Activated CD4-positive, alpha-beta T cell treated with anti-CD3 and anti-CD28 coated beads for 36 hours (primary cell): ENCODE data around the gene NLGN1. TPM values are rescaled to one million over a fixed set of nuclear protein-coding genes. Genes with fewer than 3 reads are reported as not detected.

ENCODE experiments used
- ATAC-seq: fragments of 200-7000 bp; cut with Tn5 transposase; one replicate; pipeline ENCODE4 v1.10.0; 2021; ENCODE audit warnings: mild to moderate bottlenecking, moderate library complexity
- CTCF ChIA-PET: fragments of 350-600 bp; sonication (Branson Sonifier 250); formaldehyde crosslinking; loops from one replicate; lab custom pipeline; 2021; ENCODE audit warnings: antibody characterized with exemption; lab: Charles Lee
- POLR2A ChIA-PET: fragments of 350-600 bp; sonication (Branson Sonifier 250); formaldehyde crosslinking; loops from one replicate; lab custom pipeline; 2021; ENCODE audit warnings: antibody characterized with exemption, inconsistent platforms; lab: Charles Lee
- DNase-seq: peaks from one replicate; pipeline ENCODE4 v3.0.0-alpha.2; 2020
- H3K27ac Mint-ChIP-seq: one replicate; pipeline ENCODE4 v1.8.0; 2021; ENCODE audit warnings: mixed read lengths
- H3K27me3 Mint-ChIP-seq: one replicate; pipeline ENCODE4 v1.8.0; 2021; ENCODE audit warnings: mixed read lengths
- H3K36me3 Mint-ChIP-seq: one replicate; pipeline ENCODE4 v1.8.0; 2021; ENCODE audit warnings: low read depth, mixed read lengths
- H3K4me1 Mint-ChIP-seq: one replicate; pipeline ENCODE4 v1.8.0; 2021; ENCODE audit warnings: mixed read lengths
- H3K4me3 Mint-ChIP-seq: one replicate; pipeline ENCODE4 v1.8.0; 2021; ENCODE audit warnings: mild to moderate bottlenecking, moderate library complexity, mixed read lengths
- H3K9me3 Mint-ChIP-seq: one replicate; pipeline ENCODE4 v1.8.0; 2021; ENCODE audit warnings: low read depth, mixed read lengths
- intact Hi-C, 2 experiments: fragments of 100-400 bp; cut with DNase I in 1 of 2; cut with micrococcal nuclease in 1 of 2; formaldehyde crosslinking; loops; one replicate each; pipeline versions ENCODE4 v1.14.2 to v1.15.1; 2022 to 2024; cut with DNase I, micrococcal nuclease
- total RNA-seq, 2 experiments: library from RNA; stranded (reverse); gene quantifications; one replicate each; pipeline ENCODE4 v1.2.3, GENCODE V29; 2021

Gene NLGN1
- total RNA-seq, 2 experiments from 2014 or later, result not detected

- intact Hi-C loops, result no loop called here
- ATAC-seq, result no peak
- Mint-ChIP-seq H3K36me3 (no peaks in the 10 kb centered on the region), H3K4me3 (no peak overlapping the region), H3K9me3 (no peaks in the 10 kb centered on the region), H3K27me3 (no peaks in the 10 kb centered on the region), H3K27ac (no peak overlapping the region), H3K4me1 (no peaks in the 10 kb centered on the region)
- ChIA-PET CTCF (no interaction called here), POLR2A (no interaction called here)
- no peak for DNase-seq
These were observed 613.4 kb downstream of the NLGN1 start for GRCh38 chr3:174010907-174011306.

DNA sequence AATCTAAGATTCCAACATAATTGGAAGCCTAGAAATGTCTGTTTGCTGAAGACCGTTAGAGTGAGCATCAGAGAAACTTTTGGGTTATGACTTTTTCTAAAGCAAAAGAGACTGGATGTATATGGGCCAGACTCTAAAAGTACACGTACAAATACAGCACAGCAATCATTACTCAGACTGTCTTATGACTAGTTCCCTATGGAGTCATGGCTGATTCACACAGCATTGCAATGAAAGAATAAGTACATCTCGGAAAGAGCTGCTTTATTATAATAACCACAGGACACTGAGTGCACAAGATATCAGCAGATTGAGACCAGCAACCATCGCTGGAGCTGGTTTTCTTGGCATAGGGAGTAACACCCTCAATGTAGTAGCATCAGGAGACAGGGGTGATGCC lies 618.6 kb downstream of the NLGN1 start:
- Mint-ChIP-seq H3K9me3 (peaks cover 1% of the 10 kb centered on the region), H3K36me3 (no peaks in the 10 kb centered on the region), H3K27ac (no peak overlapping the region), H3K4me3 (no peak overlapping the region), H3K27me3 (no peaks in the 10 kb centered on the region), H3K4me1 (no peaks in the 10 kb centered on the region)
- intact Hi-C loops, result no loop called here
- no peak for DNase-seq
- ChIA-PET POLR2A (no interaction called here), CTCF (no interaction called here)
- ATAC-seq, result no peak

DNA sequence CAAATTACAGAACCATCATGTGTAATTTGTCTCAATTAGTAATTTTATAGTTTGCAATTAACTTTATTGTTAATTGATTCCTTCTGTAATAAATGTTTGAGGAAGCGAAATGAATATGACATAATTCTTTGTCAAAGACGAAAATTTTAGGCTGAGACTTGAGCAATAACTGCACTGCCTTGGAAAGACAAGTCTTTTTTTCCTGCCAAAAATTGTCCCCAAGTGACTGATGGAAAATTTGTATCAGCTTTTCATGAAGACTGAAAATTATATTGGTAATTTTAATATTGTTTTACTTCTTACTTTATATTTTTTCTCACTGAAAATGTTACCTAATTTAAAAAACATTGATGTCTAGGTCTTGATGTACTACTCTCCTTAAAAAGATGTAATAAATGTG lies 622.6 kb downstream of the NLGN1 start:
- intact Hi-C loops, result no loop called here

DNA sequence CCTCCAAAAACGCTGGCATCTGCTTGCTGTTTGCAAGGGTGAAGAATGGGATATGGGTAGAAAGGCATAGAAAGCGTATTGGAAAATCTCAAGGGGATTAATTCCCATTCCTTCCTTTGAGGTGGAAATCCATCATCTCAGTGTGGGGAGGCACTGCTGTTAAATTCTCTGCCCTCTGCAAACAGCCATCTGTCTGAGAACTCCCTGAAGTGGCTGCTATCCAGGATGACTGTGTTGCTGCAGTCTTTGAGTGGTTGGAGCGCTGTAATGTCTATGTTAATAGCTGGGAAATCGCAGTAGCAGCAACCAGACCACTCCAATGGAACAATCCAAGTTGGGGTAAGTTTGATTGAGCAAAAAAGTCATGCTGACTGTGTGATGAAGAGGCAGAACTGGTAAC lies 625.9 kb downstream of the NLGN1 start:
- ATAC-seq, result no peak
- Mint-ChIP-seq H3K27me3 (no peaks in the 10 kb centered on the region), H3K4me1 (no peaks in the 10 kb centered on the region), H3K36me3 (no peaks in the 10 kb centered on the region), H3K4me3 (no peak overlapping the region), H3K27ac (no peak overlapping the region), H3K9me3 (peaks cover 11% of the 10 kb centered on the region)
- POLR2A ChIA-PET, result no interaction called here
- CTCF ChIA-PET, result no interaction called here
- intact Hi-C loops, result no loop called here
- no peak for DNase-seq

More for the DNA sequence above, 622.6 kb downstream of the NLGN1 start:
- H3K9me3 Mint-ChIP-seq, result peaks cover 1% of the 10 kb centered on the region
- DNase-seq (no peak), ATAC-seq (no peak)
- no peak overlapping the region for H3K27ac Mint-ChIP-seq
- H3K4me1 Mint-ChIP-seq, result no peaks in the 10 kb centered on the region
- H3K4me3 Mint-ChIP-seq, result no peak overlapping the region
- POLR2A ChIA-PET, result no interaction called here
- CTCF ChIA-PET, result no interaction called here
- H3K27me3 Mint-ChIP-seq, result no peaks in the 10 kb centered on the region
- no peaks in the 10 kb centered on the region for H3K36me3 Mint-ChIP-seq

GRCh38 chr3:174028673-174029072 lies 631.1 kb downstream of the NLGN1 start:
- no peak overlapping the region for H3K27ac Mint-ChIP-seq
- DNase-seq (no peak), ATAC-seq (no peak)
- H3K27me3 Mint-ChIP-seq, result no peaks in the 10 kb centered on the region
- ChIA-PET POLR2A (no interaction called here), CTCF (no interaction called here)
- H3K4me1 Mint-ChIP-seq, result no peaks in the 10 kb centered on the region
- intact Hi-C loops, result no loop called here
- peaks cover 25% of the 10 kb centered on the region for H3K9me3 Mint-ChIP-seq
- H3K4me3 Mint-ChIP-seq, result no peak overlapping the region
- H3K36me3 Mint-ChIP-seq, result no peaks in the 10 kb centered on the region

GRCh38 chr3:174035328-174035886 lies 637.9 kb downstream of the NLGN1 start:
- Mint-ChIP-seq H3K27ac (no peak overlapping the region), H3K27me3 (no peaks in the 10 kb centered on the region), H3K36me3 (no peaks in the 10 kb centered on the region), H3K4me1 (no peaks in the 10 kb centered on the region), H3K9me3 (peaks cover 5% of the 10 kb centered on the region), H3K4me3 (no peak overlapping the region)
- intact Hi-C loops, result no loop called here
- no peak for DNase-seq
- POLR2A ChIA-PET, result no interaction called here
- CTCF ChIA-PET, result no interaction called here
- ATAC-seq, result no peak

DNA sequence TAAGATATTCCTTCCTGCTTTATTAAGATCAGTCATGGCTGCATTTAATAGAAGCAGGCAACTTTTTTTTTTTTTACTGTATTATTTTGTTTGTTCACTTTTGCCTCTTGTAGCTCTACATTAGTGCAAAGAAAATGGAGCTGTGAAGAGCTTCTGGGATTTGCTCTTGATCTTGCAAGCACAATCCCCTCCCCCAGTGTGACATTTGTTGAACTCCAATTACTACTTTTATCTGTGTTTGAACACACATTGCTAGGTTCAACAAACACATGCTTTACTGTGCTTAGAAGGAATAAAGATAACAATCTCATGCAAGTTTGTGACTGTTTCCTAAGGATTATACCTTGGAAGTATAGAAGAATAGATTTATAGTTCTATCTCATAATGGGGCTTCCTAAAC lies 648.8 kb downstream of the NLGN1 start:
- intact Hi-C loops, result no loop called here
- H3K27ac Mint-ChIP-seq, result no peak overlapping the region
- H3K9me3 Mint-ChIP-seq, result peaks cover 11% of the 10 kb centered on the region
- CTCF ChIA-PET, result no interaction called here
- H3K4me3 Mint-ChIP-seq, result no peak overlapping the region
- ATAC-seq, result no peak
- POLR2A ChIA-PET, result no interaction called here
- no peak for DNase-seq
- no peaks in the 10 kb centered on the region for H3K36me3 Mint-ChIP-seq
- H3K4me1 Mint-ChIP-seq, result no peaks in the 10 kb centered on the region
- H3K27me3 Mint-ChIP-seq, result no peaks in the 10 kb centered on the region

- ATAC-seq (no peak), DNase-seq (no peak)
- Mint-ChIP-seq H3K36me3 (no peaks in the 10 kb centered on the region), H3K9me3 (peaks cover 8% of the 10 kb centered on the region), H3K27ac (no peak overlapping the region), H3K27me3 (no peaks in the 10 kb centered on the region), H3K4me3 (no peak overlapping the region), H3K4me1 (no peaks in the 10 kb centered on the region)
- CTCF ChIA-PET, result no interaction called here
- POLR2A ChIA-PET, result no interaction called here
- intact Hi-C loops, result no loop called here
These were observed 651.9 kb downstream of the NLGN1 start for GRCh38 chr3:174049472-174049871.

GRCh38 chr3:174051191-174051590 lies 653.6 kb downstream of the NLGN1 start:
- DNase-seq (no peak), ATAC-seq (no peak)
- CTCF ChIA-PET, result no interaction called here
- intact Hi-C loops, result no loop called here
- H3K9me3 Mint-ChIP-seq, result peaks cover 3% of the 10 kb centered on the region
- H3K27me3 Mint-ChIP-seq, result no peaks in the 10 kb centered on the region
- H3K36me3 Mint-ChIP-seq, result no peaks in the 10 kb centered on the region
- H3K4me1 Mint-ChIP-seq, result no peaks in the 10 kb centered on the region
- H3K4me3 Mint-ChIP-seq, result no peak overlapping the region
- POLR2A ChIA-PET, result no interaction called here
- H3K27ac Mint-ChIP-seq, result no peak overlapping the region

DNA sequence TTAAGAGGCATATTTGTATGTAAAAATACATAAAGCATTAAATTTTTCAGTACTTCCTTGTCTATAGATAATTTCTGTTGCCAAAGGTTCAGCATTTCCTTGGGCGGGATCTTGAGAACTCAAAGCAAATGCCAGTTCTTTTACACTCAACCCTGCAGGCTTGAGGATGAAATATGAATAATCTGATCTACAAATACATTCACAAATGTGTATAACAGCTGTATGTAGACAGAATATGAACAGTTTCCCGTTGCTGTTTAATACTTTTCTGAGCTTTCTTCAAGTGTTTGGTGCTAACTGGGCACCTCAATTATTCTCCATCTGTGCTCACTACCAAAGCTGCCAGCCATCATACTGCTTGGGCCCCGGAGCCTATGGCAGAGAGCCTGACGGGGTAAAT lies 661.3 kb downstream of the NLGN1 start:
- intact Hi-C loops, result no loop called here
- no peak for DNase-seq
- peaks cover 3% of the 10 kb centered on the region for H3K9me3 Mint-ChIP-seq
- ATAC-seq, result no peak
- CTCF ChIA-PET, result no interaction called here
- H3K4me1 Mint-ChIP-seq, result no peaks in the 10 kb centered on the region
- H3K27me3 Mint-ChIP-seq, result no peaks in the 10 kb centered on the region
- POLR2A ChIA-PET, result no interaction called here
- H3K27ac Mint-ChIP-seq, result no peak overlapping the region
- no peak overlapping the region for H3K4me3 Mint-ChIP-seq
- H3K36me3 Mint-ChIP-seq, result no peaks in the 10 kb centered on the region

- ATAC-seq (no peak), DNase-seq (no peak)
- Mint-ChIP-seq H3K9me3 (no peaks in the 10 kb centered on the region), H3K27me3 (no peaks in the 10 kb centered on the region), H3K36me3 (no peaks in the 10 kb centered on the region), H3K4me3 (no peak overlapping the region), H3K4me1 (no peaks in the 10 kb centered on the region), H3K27ac (no peak overlapping the region)
- intact Hi-C loops, result no loop called here
- CTCF ChIA-PET, result no interaction called here
- POLR2A ChIA-PET, result no interaction called here
These were observed 662.9 kb downstream of the NLGN1 start for GRCh38 chr3:174060431-174060830.

DNA sequence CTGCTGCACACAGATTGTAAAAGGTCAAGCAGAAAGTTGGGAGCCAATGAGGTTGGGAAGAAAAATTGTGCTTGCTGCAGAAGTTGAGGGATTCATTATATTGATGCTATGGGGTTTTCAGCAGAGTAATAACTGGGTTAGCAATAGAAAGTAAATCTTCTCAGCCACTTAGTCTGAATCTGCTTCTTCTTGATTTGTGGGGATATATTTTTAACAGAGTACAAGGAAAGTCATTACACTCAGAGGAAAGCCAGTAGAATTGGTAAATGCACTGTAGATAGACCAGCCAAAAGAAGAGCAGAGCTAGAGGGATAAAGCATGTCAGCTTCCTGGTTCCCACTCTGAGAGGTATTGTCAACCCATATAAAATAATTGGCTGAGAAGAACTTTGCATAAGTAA lies 663.6 kb downstream of the NLGN1 start:
- no peak overlapping the region for H3K27ac Mint-ChIP-seq
- intact Hi-C loops, result no loop called here
- ChIA-PET CTCF (no interaction called here), POLR2A (no interaction called here)
- no peak overlapping the region for H3K4me3 Mint-ChIP-seq
- ATAC-seq (no peak), DNase-seq (no peak)
- no peaks in the 10 kb centered on the region for H3K36me3 Mint-ChIP-seq
- H3K27me3 Mint-ChIP-seq, result no peaks in the 10 kb centered on the region
- H3K4me1 Mint-ChIP-seq, result no peaks in the 10 kb centered on the region
- no peaks in the 10 kb centered on the region for H3K9me3 Mint-ChIP-seq

DNA sequence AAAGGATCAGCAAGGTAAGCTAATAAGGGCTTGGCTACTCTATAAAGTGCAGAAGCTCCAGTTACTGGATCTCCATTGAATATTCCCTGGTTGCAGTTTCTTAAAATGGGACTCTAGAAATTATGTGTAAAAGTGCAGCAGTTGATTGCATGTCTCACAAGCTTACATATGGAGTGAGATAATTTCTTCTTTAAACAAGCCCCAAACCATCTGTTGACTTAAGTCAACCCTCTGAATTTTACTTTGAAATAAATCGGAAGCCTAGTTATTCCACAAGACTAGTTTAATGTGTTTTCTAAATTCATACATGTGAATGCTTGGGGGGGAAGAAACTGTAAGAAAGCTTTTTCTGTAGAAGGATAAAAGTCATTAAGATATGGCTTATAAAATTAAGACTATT lies 664.2 kb downstream of the NLGN1 start:
- intact Hi-C loops, result no loop called here
- DNase-seq, result no peak
- H3K27ac Mint-ChIP-seq, result no peak overlapping the region
- H3K9me3 Mint-ChIP-seq, result no peaks in the 10 kb centered on the region
- POLR2A ChIA-PET, result no interaction called here
- H3K4me3 Mint-ChIP-seq, result no peak overlapping the region
- H3K4me1 Mint-ChIP-seq, result no peaks in the 10 kb centered on the region
- ATAC-seq, result no peak
- H3K27me3 Mint-ChIP-seq, result no peaks in the 10 kb centered on the region
- CTCF ChIA-PET, result no interaction called here
- H3K36me3 Mint-ChIP-seq, result no peaks in the 10 kb centered on the region
